PC-9 (cell line): Measurements from ENCODE around the gene MAP7D2. TPM values are rescaled to one million over a fixed set of nuclear protein-coding genes. Genes with fewer than 3 reads are reported as not detected.

ENCODE experiments used
- BruUV-seq: library from RNA; stranded (reverse); fragments of 400-500 nt; replicated peaks from 2 replicates; lab custom pipeline; 2021; lab: Mats Ljungman, UMichigan
- CTCF ChIA-PET: fragments of 300-600 bp; sonication (Branson Sonifier 250); formaldehyde crosslinking; loops from one replicate; lab custom pipeline; 2022; ENCODE audit warnings: antibody characterized with exemption; lab: Charles Lee
- POLR2A ChIA-PET: fragments of 300-600 bp; sonication (Branson Sonifier 250); formaldehyde crosslinking; loops from one replicate; lab custom pipeline; 2022; ENCODE audit warnings: antibody characterized with exemption; ENCODE audit not compliant: unreplicated experiment; lab: Charles Lee
- DNase-seq, 2 experiments: peaks; one replicate each; pipeline versions ENCODE4 v3.0.0 to v3.0.0-alpha.2; 2015 to 2022; ENCODE audit warnings: mixed read lengths in 1 of 2
- H2AFZ ChIP-seq: fragments of 200-600 bp; sonication (generic); 2 replicates; pipeline ENCODE4 v1.8.1; 2017; ENCODE audit warnings: antibody characterized with exemption
- H3F3A ChIP-seq: fragments of 200-600 bp; sonication (generic); 2 replicates; pipeline ENCODE4 v1.8.1; 2017; ENCODE audit warnings: antibody characterized with exemption, mild to moderate bottlenecking, low read depth; ENCODE audit not compliant: insufficient read depth
- H3K27ac ChIP-seq: fragments of 200-600 bp; sonication (generic); 2 replicates; pipeline ENCODE4 v1.6.1; 2016; ENCODE audit warnings: mixed run types
- H3K27me3 ChIP-seq: fragments of 200-600 bp; sonication (generic); 2 replicates; pipeline ENCODE4 v1.6.1; 2016; ENCODE audit warnings: low read depth, mixed run types; ENCODE audit not compliant: insufficient read depth
- H3K36me3 ChIP-seq: fragments of 200-600 bp; sonication (generic); 2 replicates; pipeline ENCODE4 v1.6.1; 2016; ENCODE audit warnings: low read depth, mixed run types
- H3K4me1 ChIP-seq: fragments of 200-600 bp; sonication (generic); replicated peaks from 2 replicates; pipeline ENCODE4 v1.6.1; 2016; ENCODE audit warnings: mixed run types; ENCODE audit not compliant: insufficient read depth
- H3K4me2 ChIP-seq: fragments of 200-600 bp; sonication (generic); 2 replicates; pipeline ENCODE4 v1.6.1; 2017; ENCODE audit warnings: mixed run types
- H3K4me3 ChIP-seq: fragments of 200-600 bp; sonication (generic); 2 replicates; pipeline ENCODE4 v1.6.1; 2016; ENCODE audit warnings: mixed run types
- H3K79me2 ChIP-seq: fragments of 200-600 bp; sonication (generic); 2 replicates; pipeline ENCODE4 v1.6.1; 2017; ENCODE audit warnings: low read depth, mixed run types
- H3K9me2 ChIP-seq: fragments of 200-600 bp; sonication (generic); 2 replicates; pipeline ENCODE4 v1.8.1; 2017; ENCODE audit warnings: mild to moderate bottlenecking; ENCODE audit not compliant: insufficient read depth
- H3K9me3 ChIP-seq: fragments of 200-600 bp; sonication (generic); 2 replicates; pipeline ENCODE4 v1.8.1; 2016; ENCODE audit warnings: low read depth; ENCODE audit not compliant: insufficient read depth
- H4K20me1 ChIP-seq: fragments of 200-600 bp; sonication (generic); 2 replicates; pipeline ENCODE4 v1.8.1; 2017; ENCODE audit not compliant: insufficient read depth
- EZH2 ChIP-seq: fragments of 200-600 bp; sonication (generic); IDR thresholded peaks from 2 replicates; pipeline ENCODE4 v1.8.0; 2017; ENCODE audit warnings: antibody characterized with exemption, low read depth
- intact Hi-C: fragments of 100-400 bp; cut with micrococcal nuclease; formaldehyde crosslinking; loops from one replicate; pipeline ENCODE4 v1.10.0; 2022; ENCODE audit not compliant: unreplicated experiment
- total RNA-seq: library from RNA; stranded (reverse); gene quantifications from 2 replicates; pipeline ENCODE4 v1.2.3, GENCODE V29; 2021
- TF ChIP-seq, protein P1 (sequence below): fragments of 200-600 bp; sonication (generic); conservative IDR thresholded peaks from 2 replicates; pipeline ENCODE4 v1.6.1; 2017; ENCODE audit warnings: mixed run types, antibody characterized with exemption, mild to moderate bottlenecking, moderate library complexity

MAP7D2 gene
- total RNA-seq, 1 experiment from 2014 or later, result not detected

GRCh38 chrX:20066968-20067708, 49.6 kb downstream of the MAP7D2 start:
- Histone ChIP-seq H4K20me1 (no peaks in the 10 kb centered on the region), H2AFZ (peak overlapping the region; percentile 18; the same call in 1 of the 2 replicates), H3F3A (no peaks in the 10 kb centered on the region), H3K79me2 (no peaks in the 10 kb centered on the region), H3K4me1 (peaks cover 22% of the 10 kb centered on the region), H3K27ac (peak overlapping the region; percentile 49), H3K27me3 (no peaks in the 10 kb centered on the region), H3K36me3 (no peaks in the 10 kb centered on the region), H3K4me2 (peak overlapping the region; percentile 66), H3K9me3 (no peaks in the 10 kb centered on the region), H3K9me2 (no peaks in the 10 kb centered on the region), H3K4me3 (peak overlapping the region; percentile 29; the same call in 1 of the 2 replicates)
- DNase-seq, result peak; percentile 21 to 55
- TF ChIP-seq, protein P1, sequence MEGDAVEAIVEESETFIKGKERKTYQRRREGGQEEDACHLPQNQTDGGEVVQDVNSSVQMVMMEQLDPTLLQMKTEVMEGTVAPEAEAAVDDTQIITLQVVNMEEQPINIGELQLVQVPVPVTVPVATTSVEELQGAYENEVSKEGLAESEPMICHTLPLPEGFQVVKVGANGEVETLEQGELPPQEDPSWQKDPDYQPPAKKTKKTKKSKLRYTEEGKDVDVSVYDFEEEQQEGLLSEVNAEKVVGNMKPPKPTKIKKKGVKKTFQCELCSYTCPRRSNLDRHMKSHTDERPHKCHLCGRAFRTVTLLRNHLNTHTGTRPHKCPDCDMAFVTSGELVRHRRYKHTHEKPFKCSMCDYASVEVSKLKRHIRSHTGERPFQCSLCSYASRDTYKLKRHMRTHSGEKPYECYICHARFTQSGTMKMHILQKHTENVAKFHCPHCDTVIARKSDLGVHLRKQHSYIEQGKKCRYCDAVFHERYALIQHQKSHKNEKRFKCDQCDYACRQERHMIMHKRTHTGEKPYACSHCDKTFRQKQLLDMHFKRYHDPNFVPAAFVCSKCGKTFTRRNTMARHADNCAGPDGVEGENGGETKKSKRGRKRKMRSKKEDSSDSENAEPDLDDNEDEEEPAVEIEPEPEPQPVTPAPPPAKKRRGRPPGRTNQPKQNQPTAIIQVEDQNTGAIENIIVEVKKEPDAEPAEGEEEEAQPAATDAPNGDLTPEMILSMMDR, result peak; percentile 76
- TF ChIP-seq EZH2, result no peak
- ChIA-PET POLR2A (interaction anchor here (0.8 kb wide), 1 partner anchor 72 kb away, joined by 5 read pairs; no protein-coding TSS in a partner anchor), CTCF (interaction anchor here (0.5 to 1.4 kb wide), 5 partner anchors 34 to 162 kb away, joined by 3 to 8 read pairs (median 7); no protein-coding TSS in a partner anchor)
- no TSS peak for BruUV-seq
- intact Hi-C loops, result loop anchor here (1.0 to 5.0 kb wide), 6 partner anchors 76 to 695 kb away; partner anchors contain the start of gene BCLAF3

DNA sequence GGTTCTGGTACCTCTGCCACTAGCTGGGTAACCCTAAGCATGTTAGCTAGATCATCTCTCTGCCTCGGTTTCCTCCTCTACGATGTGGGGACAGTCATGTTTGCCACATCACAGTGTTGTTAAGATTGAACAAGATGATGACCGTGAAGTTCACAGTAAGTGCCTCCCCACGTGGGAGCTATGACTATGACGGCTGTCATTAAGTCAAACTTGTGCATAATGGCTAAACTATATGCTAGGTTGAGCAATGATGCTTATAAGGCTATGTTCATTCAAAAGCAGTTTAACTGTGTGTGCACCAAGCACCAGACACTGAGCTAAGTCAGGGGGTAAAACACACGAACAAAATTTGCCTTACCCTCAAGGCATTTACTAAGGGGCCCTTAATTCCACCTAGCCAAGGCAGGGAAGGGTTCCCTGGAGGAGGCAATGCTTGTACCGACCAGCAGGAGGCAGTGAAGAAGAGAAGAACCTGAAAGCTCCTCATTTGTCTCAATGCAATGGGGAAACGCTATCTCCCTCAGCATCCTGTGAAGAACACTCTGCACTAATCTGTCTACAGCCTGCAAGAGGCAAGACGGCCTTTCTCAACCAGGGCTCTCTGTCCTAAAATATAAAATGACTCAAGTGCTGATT, 52.9 kb downstream of the MAP7D2 start:
- ChIA-PET POLR2A (no interaction called here), CTCF (no interaction called here)

DNA sequence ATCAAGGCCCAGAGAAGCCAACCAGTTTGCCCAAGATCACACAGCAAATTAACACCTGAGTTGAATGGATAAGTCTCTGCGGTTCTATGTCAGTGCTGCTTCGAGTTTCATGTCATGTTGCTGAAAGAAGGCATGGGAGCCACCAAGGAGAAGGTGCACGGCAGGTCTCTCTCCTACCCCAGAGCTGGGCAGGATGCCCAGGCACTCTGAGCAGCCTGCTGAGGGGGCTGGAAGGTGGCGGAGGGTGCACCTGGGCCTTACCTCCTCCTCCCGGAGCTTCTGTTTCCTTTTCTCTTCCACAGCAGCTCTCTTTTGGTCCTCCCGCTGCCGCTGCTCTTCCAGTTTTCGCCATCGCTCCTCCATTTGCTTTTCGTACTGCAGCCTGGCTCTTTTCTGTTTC, 53.6 kb downstream of the MAP7D2 start:
- BruUV-seq, result no TSS peak
- H3K4me3 ChIP-seq, result no peak overlapping the region
- ChIA-PET CTCF (no interaction called here), POLR2A (no interaction called here)
- intact Hi-C loops, result no loop called here
- no peak overlapping the region for H3K27ac ChIP-seq
- no peak for DNase-seq
- H3K9me3 ChIP-seq, result no peaks in the 10 kb centered on the region
- H2AFZ ChIP-seq, result no peak overlapping the region
- H3F3A ChIP-seq, result no peaks in the 10 kb centered on the region; the same call in 1 of the 2 replicates
- no peaks in the 10 kb centered on the region for H4K20me1 ChIP-seq
- H3K4me1 ChIP-seq, result peaks cover 37% of the 10 kb centered on the region
- H3K27me3 ChIP-seq, result no peaks in the 10 kb centered on the region
- H3K79me2 ChIP-seq, result no peaks in the 10 kb centered on the region
- no peaks in the 10 kb centered on the region for H3K36me3 ChIP-seq
- no peak overlapping the region for H3K4me2 ChIP-seq
- TF ChIP-seq, protein P1, result no peak
- TF ChIP-seq EZH2, result no peak
- no peaks in the 10 kb centered on the region for H3K9me2 ChIP-seq

More for the DNA sequence above, 52.9 kb downstream of the MAP7D2 start:
- Histone ChIP-seq H3K9me2 (no peaks in the 10 kb centered on the region), H3K4me1 (peaks cover 38% of the 10 kb centered on the region), H3K9me3 (no peaks in the 10 kb centered on the region), H3K79me2 (no peaks in the 10 kb centered on the region), H3K27me3 (no peaks in the 10 kb centered on the region), H2AFZ (no peak overlapping the region), H3K27ac (no peak overlapping the region), H3F3A (no peaks in the 10 kb centered on the region; the same call in 1 of the 2 replicates), H3K36me3 (no peaks in the 10 kb centered on the region), H3K4me2 (no peak overlapping the region), H3K4me3 (no peak overlapping the region), H4K20me1 (no peaks in the 10 kb centered on the region)
- no TSS peak for BruUV-seq
- TF ChIP-seq, protein P1, result no peak; the same call in 1 of the 2 replicates
- intact Hi-C loops, result no loop called here
- no peak for DNase-seq
